AG09309 (cell line): ENCODE data around the gene CCDC158.
"Not testable (repeated sequence)": the region's sequence is repeated elsewhere in the genome, so short reads cannot be mapped to it uniquely, and the experiment has no call there.

Experiments
- DNase-seq: peaks from one replicate; pipeline ENCODE4 v3.0.0-alpha.2; 2010; ENCODE audit warnings: low read depth
- H3K4me3 ChIP-seq: 2 replicates; pipeline ENCODE4 v1.5.1; 2011; ENCODE audit warnings: mild to moderate bottlenecking, low read depth, low read length, moderate library complexity; ENCODE audit not compliant: control insufficient read depth
- CTCF ChIP-seq: IDR thresholded peaks from 2 replicates; pipeline ENCODE4 v1.5.1; 2011; ENCODE audit warnings: mild to moderate bottlenecking, low read depth, low read length, inconsistent platforms; ENCODE audit not compliant: insufficient read depth, control insufficient read depth; ENCODE audit errors: missing control alignments

CCDC158 gene

GRCh38 chr4:76363556-76364290 is 57.2 kb downstream of the CCDC158 start:
- H3K4me3 ChIP-seq: no peak overlapping the region
- DNase-seq: no peak
- no peak for TF ChIP-seq CTCF

GRCh38 chr4:76361689-76362412 is 59.1 kb downstream of the CCDC158 start:
- no peak for TF ChIP-seq CTCF
- no peak overlapping the region for H3K4me3 ChIP-seq
- DNase-seq: no peak

DNA sequence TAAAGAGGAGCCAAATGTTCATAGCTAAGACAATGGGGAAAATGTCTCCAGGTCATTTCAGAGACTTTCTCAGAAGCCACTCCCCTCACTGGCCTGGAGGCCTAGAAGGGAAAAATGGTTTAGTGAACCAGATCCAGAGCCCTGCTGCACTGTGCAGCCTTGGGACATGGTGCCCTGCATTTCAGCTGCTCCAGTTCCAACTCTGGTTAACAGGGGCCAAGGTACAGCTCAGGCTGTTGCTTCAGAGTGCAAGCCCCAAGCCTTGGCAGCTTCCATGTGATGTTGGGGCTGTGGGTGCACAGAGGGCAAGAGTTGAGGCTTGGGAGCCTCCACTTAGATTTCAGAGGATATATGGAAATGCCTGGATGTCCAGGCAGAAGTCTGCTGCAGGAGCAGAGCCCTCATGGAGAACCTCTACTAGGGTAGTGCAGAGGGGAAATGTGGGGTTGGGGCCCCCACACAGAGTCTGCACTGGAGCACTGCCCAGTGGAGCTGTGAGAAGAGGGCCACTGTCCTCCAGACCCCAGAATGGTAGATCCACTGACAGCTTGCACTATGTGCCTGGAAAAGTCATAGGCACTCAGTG is 61.0 kb downstream of the CCDC158 start:
- not testable (repeated sequence) for DNase-seq, H3K4me3 ChIP-seq

DNA sequence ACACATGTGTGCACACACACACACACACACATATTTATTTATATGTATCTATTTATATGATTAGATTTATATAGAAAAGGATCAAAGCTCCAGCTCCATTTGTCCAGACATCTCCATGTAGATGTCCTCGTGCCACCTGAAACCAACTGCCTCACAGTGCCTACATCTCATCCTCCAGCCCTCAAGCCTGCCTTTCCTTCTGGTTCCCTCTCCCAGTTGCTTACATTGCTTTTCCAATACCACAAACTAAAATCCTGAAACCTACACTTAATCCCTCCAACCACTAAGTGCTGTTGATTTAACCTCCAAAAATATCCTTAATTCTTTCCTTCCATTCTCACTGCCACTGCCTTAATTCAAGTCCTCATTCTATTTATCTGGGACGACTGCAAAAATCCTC is 63.0 kb downstream of the CCDC158 start:
- TF ChIP-seq CTCF: no peak
- no peak for DNase-seq
- H3K4me3 ChIP-seq: no peak overlapping the region

DNA sequence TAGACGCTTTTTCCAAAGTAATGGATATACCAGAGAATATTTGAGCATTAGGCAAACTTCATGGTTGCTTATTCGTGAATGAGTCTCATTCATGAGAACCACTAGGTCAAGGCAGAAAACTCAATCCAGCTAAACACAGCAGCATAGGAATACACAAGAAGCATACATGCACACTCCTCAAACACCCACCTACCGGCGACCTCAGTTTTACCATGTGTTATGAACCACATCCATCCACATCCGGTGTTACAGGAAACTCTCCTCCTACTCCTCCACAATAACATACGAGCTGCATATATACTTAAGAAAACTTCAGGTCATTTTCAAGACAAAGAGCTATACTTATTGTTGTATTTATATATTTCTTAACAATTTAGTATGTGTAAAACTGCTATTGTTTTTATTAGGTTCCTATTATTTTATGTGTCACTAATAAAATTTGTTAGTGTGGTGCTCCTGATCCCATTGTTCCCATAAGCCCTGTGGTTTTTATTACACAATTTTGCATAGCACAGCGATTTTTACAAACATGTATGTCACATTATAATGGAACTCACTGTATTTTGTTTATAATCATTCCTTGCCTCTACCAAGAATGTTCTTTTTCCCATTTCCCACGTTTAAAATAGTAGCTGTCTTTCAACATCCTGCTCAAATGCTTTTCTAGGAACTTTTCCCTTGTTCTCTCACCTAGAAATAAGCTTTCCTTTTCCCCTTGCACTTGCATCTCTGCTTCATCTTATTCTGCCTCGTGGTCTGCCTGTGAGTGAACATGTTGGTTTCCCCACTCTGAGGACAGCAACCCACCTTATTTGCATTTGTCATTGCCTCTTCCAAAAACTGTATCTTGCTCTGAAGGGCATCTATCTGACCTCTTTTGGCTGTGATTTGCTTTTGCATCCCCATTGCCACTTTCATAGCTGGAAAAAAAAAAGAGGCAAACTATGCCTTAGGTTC is 66.1 kb downstream of the CCDC158 start:
- H3K4me3 ChIP-seq: no peak overlapping the region
- DNase-seq: no peak
- no peak for TF ChIP-seq CTCF

DNA sequence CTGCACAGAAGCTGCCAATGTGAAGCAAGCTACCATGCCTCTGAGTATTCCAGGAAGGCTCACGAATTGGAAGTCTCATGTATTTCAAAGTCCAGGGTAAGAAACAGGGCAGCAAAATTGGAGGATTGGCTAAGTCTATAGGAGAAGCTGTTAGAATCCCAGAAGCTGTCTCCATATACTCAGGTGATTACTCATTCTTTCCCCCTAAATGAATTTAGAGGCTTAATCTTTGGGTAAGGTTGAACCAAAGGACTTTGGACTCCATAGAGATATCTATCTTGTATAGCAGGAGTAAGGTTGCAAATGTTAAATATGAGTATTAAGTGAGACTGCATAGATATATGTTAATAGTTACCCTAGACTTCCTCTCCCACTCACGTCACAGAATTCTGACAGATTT is 78.1 kb downstream of the CCDC158 start:
- TF ChIP-seq CTCF: no peak
- no peak for DNase-seq
- no peak overlapping the region for H3K4me3 ChIP-seq
